Umbilical cord (tissue), 2 donors: ENCODE results near the gene H2AZ2. TPM values are rescaled to one million over a fixed set of nuclear protein-coding genes. Genes with fewer than 3 reads are reported as not detected.
"Not testable (repeated sequence)": the region's sequence is repeated elsewhere in the genome, so short reads cannot be mapped to it uniquely, and the experiment has no call there.

Experiments
- DNase-seq: peaks from one replicate; pipeline ENCODE4 v3.0.0-alpha.2; 2015; ENCODE audit warnings: low spot score
- total RNA-seq: library from RNA; depleted of rRNA; stranded (reverse); fragments of >200 nt; gene quantifications from one replicate; pipeline ENCODE4 v1.2.3, GENCODE V29; 2014; ENCODE audit warnings: low replicate concordance; ENCODE audit not compliant: insufficient read depth

The H2AZ2 gene
- total RNA-seq, 1 donor from 2014 or later = 117 TPM

- DNase-seq = no peak
These were observed 28.6 kb downstream of the H2AZ2 start for GRCh38 chr7:44819292-44819691.

- DNase-seq = no peak
These were observed 33.0 kb downstream of the H2AZ2 start for GRCh38 chr7:44814919-44815318.

GRCh38 chr7:44811571-44811970 lies 36.3 kb downstream of the H2AZ2 start:
- no peak for DNase-seq

DNA sequence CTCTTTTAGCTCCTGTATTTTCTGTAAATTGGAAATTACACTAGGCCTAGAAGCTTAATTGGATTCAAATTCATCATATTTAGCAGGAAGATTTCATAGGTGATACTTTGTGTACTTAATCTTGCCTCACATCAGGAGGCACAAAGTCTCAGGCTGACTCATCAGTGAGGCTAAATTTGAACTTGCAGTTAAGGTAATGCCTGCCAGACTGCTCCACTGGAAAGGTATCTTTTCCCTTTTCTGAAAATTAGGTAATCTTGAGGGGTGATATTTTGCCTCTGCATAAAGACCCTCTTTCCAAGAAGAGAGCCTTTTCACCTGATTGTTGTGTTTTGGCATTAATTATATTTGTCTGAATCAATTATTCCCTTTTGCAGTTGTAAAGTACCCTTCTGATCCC lies 36.8 kb downstream of the H2AZ2 start:
- DNase-seq = no peak

DNA sequence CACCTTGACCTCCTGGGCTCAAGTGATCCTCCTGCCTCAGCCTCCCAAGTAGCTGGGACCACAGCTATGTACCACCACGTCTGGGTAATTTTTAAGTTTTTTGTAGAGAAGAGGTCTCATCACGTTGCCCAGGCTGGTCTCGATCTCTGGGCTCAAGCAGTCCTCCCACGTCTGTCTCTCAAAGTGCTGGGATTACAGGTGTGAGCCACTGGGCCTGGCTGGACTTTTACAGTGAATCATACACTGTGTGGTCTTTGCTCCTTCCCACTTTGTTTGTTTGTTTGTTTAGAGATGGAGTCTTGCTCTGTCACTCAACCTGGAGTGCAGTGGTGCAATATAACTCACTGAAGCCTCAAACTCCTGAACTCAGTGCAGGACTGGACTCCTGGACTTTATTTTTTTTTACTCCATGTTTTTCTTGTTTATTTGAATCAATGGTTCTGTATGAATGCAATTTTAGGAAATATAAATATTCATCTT lies 38.9 kb downstream of the H2AZ2 start:
- no peak for DNase-seq

GRCh38 chr7:44805950-44806349 lies 41.9 kb downstream of the H2AZ2 start:
- no peak for DNase-seq

- not testable (repeated sequence) for DNase-seq
These were observed 43.9 kb downstream of the H2AZ2 start for GRCh38 chr7:44803828-44804519.

DNA sequence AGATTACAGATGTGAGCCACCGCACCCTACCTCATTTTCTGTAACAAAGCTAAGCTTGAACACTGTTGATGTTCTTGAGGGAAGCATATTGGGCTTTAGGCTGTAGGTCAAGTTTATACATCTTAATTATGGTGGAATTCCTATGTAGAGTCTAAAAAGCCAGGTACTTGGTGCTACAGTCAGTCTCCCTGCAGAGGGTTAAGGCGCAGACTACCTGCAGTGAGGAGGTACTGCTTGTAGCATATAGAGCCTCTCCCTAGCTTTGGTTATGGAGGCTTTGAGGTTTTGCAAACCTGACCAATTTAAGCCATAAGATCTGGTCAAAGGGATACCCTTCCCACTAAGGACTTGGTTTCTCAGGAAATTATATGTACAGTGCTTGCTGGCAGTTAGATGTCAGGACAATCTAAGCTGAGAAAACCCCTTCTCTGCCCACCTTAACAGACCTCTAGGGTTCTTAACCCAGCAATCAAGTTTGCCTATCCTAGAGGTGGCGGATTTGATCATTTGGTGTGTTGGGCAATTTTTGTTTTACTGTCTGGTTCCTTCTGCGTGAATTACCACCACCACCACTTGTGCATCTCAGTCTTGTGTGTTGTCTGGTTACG lies 45.4 kb downstream of the H2AZ2 start:
- DNase-seq = no peak

DNA sequence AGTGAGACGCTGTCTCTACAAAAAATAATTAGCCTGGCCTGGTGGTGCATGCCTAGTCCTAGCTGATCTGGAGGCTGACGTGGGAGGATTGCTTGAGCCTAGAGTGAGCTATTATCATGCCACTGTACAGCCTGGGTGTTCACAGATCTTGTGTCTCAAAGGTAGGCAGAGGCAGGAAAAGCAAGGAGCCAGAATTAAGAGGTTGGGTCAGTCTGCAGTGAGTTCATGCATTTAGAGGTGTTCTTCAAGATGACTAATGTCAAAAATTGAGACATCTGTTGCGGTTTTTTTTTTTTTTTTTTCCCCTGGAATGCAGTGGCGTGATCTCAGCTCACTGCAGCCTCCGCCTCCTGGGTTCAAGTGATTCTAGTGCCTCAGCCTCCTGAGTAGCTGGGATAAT lies 46.0 kb downstream of the H2AZ2 start:
- DNase-seq = no peak

GRCh38 chr7:44799939-44800338 lies 47.9 kb downstream of the H2AZ2 start:
- DNase-seq = no peak

- DNase-seq = no peak
These were observed 49.1 kb downstream of the H2AZ2 start for GRCh38 chr7:44798649-44799305.

DNA sequence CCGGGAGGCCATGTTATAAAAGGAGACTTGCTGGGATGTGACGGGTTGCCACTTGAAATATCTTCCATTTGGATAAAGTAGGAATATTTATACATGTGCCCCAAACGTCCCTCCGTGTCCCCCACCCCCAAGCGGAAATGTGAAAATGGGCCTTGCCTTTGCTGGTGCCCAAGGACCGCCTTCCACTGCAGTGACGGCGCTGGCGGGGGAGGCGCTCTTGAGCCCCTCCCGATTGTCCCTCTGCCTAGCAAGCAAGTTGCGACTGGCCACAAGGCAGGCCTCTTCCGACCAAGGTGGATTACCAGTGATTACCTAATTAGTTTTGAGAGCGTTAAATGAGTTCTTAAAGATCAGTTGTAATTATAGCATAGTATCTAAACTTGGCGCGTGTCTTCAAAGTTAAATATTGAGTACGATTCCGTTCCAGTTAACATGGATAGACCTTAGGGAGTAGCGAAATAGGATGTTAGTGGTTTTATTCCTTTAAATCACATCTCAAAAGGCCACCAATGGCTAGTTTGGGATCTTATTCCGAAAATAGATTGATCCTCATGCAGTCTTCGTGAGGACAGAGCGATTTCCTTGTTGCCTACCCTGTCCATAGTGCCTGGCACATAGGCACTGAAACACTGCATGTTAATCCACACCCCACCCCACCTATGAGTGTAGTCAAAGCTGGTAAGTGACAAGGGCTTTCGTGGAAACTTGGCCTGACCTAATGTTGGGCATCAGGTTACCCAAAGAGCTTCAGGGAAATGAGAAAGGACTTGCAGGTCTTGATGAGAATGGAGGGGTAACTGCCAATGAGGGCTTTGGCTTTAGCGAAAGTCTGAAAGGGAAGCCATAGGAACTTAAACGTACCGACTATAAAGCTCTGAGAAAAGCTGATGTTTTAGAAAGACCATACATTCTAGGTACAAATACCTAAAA lies 50.3 kb downstream of the H2AZ2 start:
- DNase-seq = peak; percentile 94

GRCh38 chr7:44796504-44797328 lies 51.2 kb downstream of the H2AZ2 start, which contains the start of gene PPIA:
Gene PPIA, plus strand, starts transcription at chr7:44796681. Its CDS starts 44 bp downstream, at chr7:44796725.
- peak; percentile 99 for DNase-seq

GRCh38 chr7:44796034-44796503 lies 51.8 kb downstream of the H2AZ2 start:
- peak; percentile 63 for DNase-seq

GRCh38 chr7:44794331-44794730 lies 53.6 kb downstream of the H2AZ2 start:
- DNase-seq = no peak

GRCh38 chr7:44793919-44794318 lies 54.0 kb downstream of the H2AZ2 start:
- peak; percentile 17 for DNase-seq

GRCh38 chr7:44791278-44792219 lies 56.3 kb downstream of the H2AZ2 start:
- DNase-seq = peak; percentile 82

GRCh38 chr7:44789990-44790389 lies 57.9 kb downstream of the H2AZ2 start:
- no peak for DNase-seq

DNA sequence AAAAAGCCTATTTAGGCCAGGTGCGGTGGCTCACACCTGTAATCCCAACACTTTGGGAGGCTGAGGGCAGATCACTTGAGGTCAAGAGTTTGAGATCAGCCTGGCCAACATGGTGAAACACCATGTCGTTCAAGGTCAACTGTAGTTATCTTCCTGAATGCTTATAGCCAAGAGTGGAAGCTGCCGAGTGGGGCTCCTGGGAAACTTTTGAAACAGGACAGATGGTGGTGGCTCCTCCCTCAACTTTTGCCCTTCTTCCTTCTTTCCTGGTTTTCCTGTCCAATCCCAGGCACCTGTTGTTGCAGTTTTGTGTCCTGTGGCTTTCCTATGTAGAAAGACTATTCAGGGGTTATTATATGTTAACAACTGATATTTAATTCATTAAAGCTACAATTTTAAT lies 60.1 kb downstream of the H2AZ2 start:
- no peak for DNase-seq
